ENCODE measurements around the gene SLC16A14. TPM values are rescaled to one million over a fixed set of nuclear protein-coding genes. Genes with fewer than 3 reads are reported as not detected.

SLC16A14 gene
- total RNA-seq, 1 donor from 2014 or later = 0.80 TPM

- DNase-seq (ENCODE audit: low read depth) = no peak
Measured at GRCh38 chr2:230043025-230043424, 25.7 kb downstream of the SLC16A14 start.

- no peak for DNase-seq (ENCODE audit: low read depth)
Measured at GRCh38 chr2:230042195-230042594, 26.5 kb downstream of the SLC16A14 start.

GRCh38 chr2:230023313-230023712 lies 45.4 kb downstream of the SLC16A14 start:
- DNase-seq (ENCODE audit: low read depth) = peak; percentile 3

- DNase-seq (ENCODE audit: low read depth) = no peak
Measured at GRCh38 chr2:230019742-230020141, 49.0 kb downstream of the SLC16A14 start.

GRCh38 chr2:230018153-230018552 lies 50.6 kb downstream of the SLC16A14 start:
- no peak for DNase-seq (ENCODE audit: low read depth)

- no peak for DNase-seq (ENCODE audit: low read depth)
Measured at GRCh38 chr2:230016844-230017243, 51.9 kb downstream of the SLC16A14 start.

GRCh38 chr2:230012267-230012884 lies 56.3 kb downstream of the SLC16A14 start:
- DNase-seq (ENCODE audit: low read depth) = peak; percentile 2

- DNase-seq (ENCODE audit: low read depth) = no peak
Measured at GRCh38 chr2:230011617-230012016, 57.1 kb downstream of the SLC16A14 start.

- DNase-seq (ENCODE audit: low read depth) = no peak
Measured at GRCh38 chr2:230010501-230010900, 58.2 kb downstream of the SLC16A14 start.

- DNase-seq (ENCODE audit: low read depth) = no peak
Measured at GRCh38 chr2:230008708-230009066, 60.0 kb downstream of the SLC16A14 start.

GRCh38 chr2:230007931-230008707 lies 60.6 kb downstream of the SLC16A14 start:
- peak; percentile 76 for DNase-seq (ENCODE audit: low read depth)

- DNase-seq (ENCODE audit: low read depth) = no peak
Measured at GRCh38 chr2:230000118-230000841, 68.4 kb downstream of the SLC16A14 start.

- no peak for DNase-seq (ENCODE audit: low read depth)
Measured at GRCh38 chr2:229997565-229997964, 71.2 kb downstream of the SLC16A14 start.

- no peak for DNase-seq (ENCODE audit: low read depth)
Measured at GRCh38 chr2:229996320-229996719, 72.4 kb downstream of the SLC16A14 start.

- no peak for DNase-seq (ENCODE audit: low read depth)
Measured at GRCh38 chr2:229993236-229993635, 75.5 kb downstream of the SLC16A14 start.

Other genes with a start within 250 kb of the SLC16A14 start
- gene TRIP12, start 146.9 kb downstream of the SLC16A14 start, total RNA-seq = 167 and 173 TPM in 2 replicates
- 1.5 and 2.1 TPM in 2 replicates for gene FBXO36, start 146.4 kb downstream of the SLC16A14 start, total RNA-seq
- gene SP110, start 151.1 kb upstream of the SLC16A14 start, total RNA-seq = 14.8 and 15.1 TPM in 2 replicates
- 0.42 and 0.80 TPM in 2 replicates for gene SP140, start 156.8 kb upstream of the SLC16A14 start, total RNA-seq

Data from myocyte (in vitro differentiated cells).